ENCODE measurements around the gene TRPC4AP. TPM values are rescaled to one million over a fixed set of nuclear protein-coding genes. Genes with fewer than 3 reads are reported as not detected.
A peak's percentile ranks its signal among the peaks of the same experiment; 100 is the strongest.

TRPC4AP gene
- total RNA-seq, 4 donors from 2014 or later, result 53.3 to 76.8 (median 73.5) TPM

GRCh38 chr20:34964486-34964885, 128.1 kb downstream of the TRPC4AP start:
- no peak for DNase-seq
- H3K27me3 ChIP-seq, result no peaks in the 10 kb centered on the region
- no peak overlapping the region for H3K4me3 ChIP-seq (replicated peaks in 1 of 3)
- no peaks in the 10 kb centered on the region for H3K9me3 ChIP-seq
- 94 to 99% methylated on average over 5 of the region's 5 CpGs for WGBS, 2 donors
- peak overlapping the region in 1 of 3 donors; percentile 40 for H3K27ac ChIP-seq
- intact Hi-C loops (cut with DNase I), result no loop called here
- H3K4me1 ChIP-seq, result no peaks in the 10 kb centered on the region
- H3K36me3 ChIP-seq, result no peaks in the 10 kb centered on the region
- TF ChIP-seq CTCF (IDR thresholded peaks at IDR 0.05) (no peak), POLR2A (IDR thresholded peaks at IDR 0.05) (no peak)

- TF ChIP-seq CTCF (IDR thresholded peaks at IDR 0.05) (no peak), POLR2A (IDR thresholded peaks at IDR 0.05) (no peak)
- WGBS, 2 donors, result 75 to 81% methylated on average over 21 of the region's 21 CpGs
- H3K9me3 ChIP-seq, result no peaks in the 10 kb centered on the region
- DNase-seq, result no peak
- H3K27ac ChIP-seq, result no peak overlapping the region
- H3K4me3 ChIP-seq (replicated peaks in 1 of 3), result no peak overlapping the region
- peaks cover 0 to 12% of the 10 kb centered on the region in 2 donors for H3K4me1 ChIP-seq
- H3K27me3 ChIP-seq, result no peaks in the 10 kb centered on the region
- H3K36me3 ChIP-seq, result no peaks in the 10 kb centered on the region
- intact Hi-C loops (cut with DNase I), result loop anchor here (5.0 kb wide), 1 partner anchor 85 kb away; the partner anchor contains the start of gene GGT7
Observed at GRCh38 chr20:34956751-34957472, 135.7 kb downstream of the TRPC4AP start.

GRCh38 chr20:34956041-34956458, 136.6 kb downstream of the TRPC4AP start:
- TF ChIP-seq CTCF (IDR thresholded peaks at IDR 0.05) (no peak), POLR2A (IDR thresholded peaks at IDR 0.05) (no peak)
- Histone ChIP-seq H3K4me3 (replicated peaks in 1 of 3) (peak overlapping the region in 2 of 3 donors; percentile 13 to 50), H3K9me3 (no peaks in the 10 kb centered on the region), H3K4me1 (peaks cover 0 to 12% of the 10 kb centered on the region in 2 donors), H3K27me3 (no peaks in the 10 kb centered on the region), H3K36me3 (no peaks in the 10 kb centered on the region), H3K27ac (peak overlapping the region; percentile 40 to 91 (median 84))
- DNase-seq, result no peak
- intact Hi-C loops (cut with DNase I), result loop anchor here (5.0 kb wide), 1 partner anchor 84 kb away; the partner anchor contains the start of gene GGT7
- WGBS, 2 donors, result 11 to 21% methylated on average over 5 to 6 of the region's 6 CpGs

- 0 to 2% methylated on average over 35 to 47 of the region's 62 CpGs for WGBS, 2 donors
- Histone ChIP-seq H3K4me3 (replicated peaks in 1 of 3) (peak within 1 kb of the TSS; percentile 4 to 50 (median 19)), H3K36me3 (no peaks in the 10 kb centered on the region), H3K4me1 (peaks cover 0 to 12% of the 10 kb centered on the region in 2 donors), H3K27me3 (no peaks in the 10 kb centered on the region), H3K9me3 (no peaks in the 10 kb centered on the region), H3K27ac (peak within 1 kb of the TSS; percentile 40 to 91 (median 84))
- intact Hi-C loops (cut with DNase I), result loop anchor here (5.0 kb wide), 1 partner anchor 83 kb away; the partner anchor contains the start of gene GGT7
- peak; percentile 98 for DNase-seq
- TF ChIP-seq POLR2A (IDR thresholded peaks at IDR 0.05) (peak in 1 of 2 donors; percentile 88), CTCF (IDR thresholded peaks at IDR 0.05) (peak in 4 of 6 experiments; percentile 27 to 62 (median 50))
Observed at GRCh38 chr20:34955231-34956040, 137.2 kb downstream of the TRPC4AP start, which contains the start of the genes GSS and MYH7B. TSS of gene GSS (minus strand) at chr20:34955806. CDS start at chr20:34951852, 3,954 bp downstream. TSS of gene MYH7B (plus strand) at chr20:34955868. CDS start at chr20:34978006, 22,138 bp downstream.

Measured in thyroid gland (tissue), 4 donors.